Upper lobe of left lung (tissue), 4 donors: Measurements from ENCODE around the gene KNOP1.

Source experiments
- EP300 ChIP-seq, 4 donors: sonication (generic); formaldehyde crosslinking; IDR thresholded peaks; one replicate each; pipeline ENCODE4 v1.5.1; 2017; ENCODE audit warnings: antibody characterized with exemption in 4 of 4, control low read depth in 2 of 4
- POLR2A ChIP-seq, 4 donors: fragments of 450-650 bp; IDR thresholded peaks; one replicate each; pipeline ENCODE4 v1.5.1; 2016 to 2017; ENCODE audit warnings: antibody characterized with exemption in 4 of 4, mild to moderate bottlenecking in 2 of 4
- TF ChIP-seq, protein P1 (sequence below), 6 experiments: fragments of 450-650 bp in 4 of 6; fragments of 200-600 bp in 2 of 6; sonication (generic) in 2 of 6; IDR thresholded peaks; one replicate each; pipeline ENCODE4 v1.5.1; 2016 to 2019; ENCODE audit warnings: antibody characterized with exemption in 6 of 6

DNA sequence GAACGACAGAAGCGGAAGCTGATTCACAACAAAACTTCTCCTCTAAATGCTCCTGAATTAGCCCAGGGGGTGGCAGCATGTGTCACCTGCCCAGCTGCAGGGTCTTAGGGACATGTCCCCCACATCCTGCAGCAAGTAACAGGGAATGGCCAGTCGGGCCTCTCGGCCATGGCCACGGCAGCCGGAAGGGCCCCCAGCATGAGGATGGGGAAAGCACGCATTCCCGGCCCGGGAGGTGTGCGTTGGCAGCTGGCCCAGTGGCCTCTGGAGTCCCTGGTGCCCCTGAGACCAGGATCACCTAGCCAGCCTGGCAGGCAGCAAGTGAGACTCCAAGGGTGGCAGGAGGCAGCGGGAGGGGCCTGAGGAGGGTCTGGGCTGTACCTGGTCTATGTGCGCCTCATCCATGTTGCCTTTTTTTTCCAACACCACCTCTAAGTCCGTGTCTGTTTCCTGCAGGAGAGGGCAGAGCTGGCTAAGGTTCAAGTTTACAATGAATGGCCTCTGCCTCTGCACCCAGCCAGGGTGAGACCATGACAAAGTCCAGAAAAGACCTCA, 7.0 kb downstream of the KNOP1 start:
- TF ChIP-seq EP300 (IDR thresholded peaks at IDR 0.05) (no peak), POLR2A (IDR thresholded peaks at IDR 0.05) (no peak)
- TF ChIP-seq, protein P1, sequence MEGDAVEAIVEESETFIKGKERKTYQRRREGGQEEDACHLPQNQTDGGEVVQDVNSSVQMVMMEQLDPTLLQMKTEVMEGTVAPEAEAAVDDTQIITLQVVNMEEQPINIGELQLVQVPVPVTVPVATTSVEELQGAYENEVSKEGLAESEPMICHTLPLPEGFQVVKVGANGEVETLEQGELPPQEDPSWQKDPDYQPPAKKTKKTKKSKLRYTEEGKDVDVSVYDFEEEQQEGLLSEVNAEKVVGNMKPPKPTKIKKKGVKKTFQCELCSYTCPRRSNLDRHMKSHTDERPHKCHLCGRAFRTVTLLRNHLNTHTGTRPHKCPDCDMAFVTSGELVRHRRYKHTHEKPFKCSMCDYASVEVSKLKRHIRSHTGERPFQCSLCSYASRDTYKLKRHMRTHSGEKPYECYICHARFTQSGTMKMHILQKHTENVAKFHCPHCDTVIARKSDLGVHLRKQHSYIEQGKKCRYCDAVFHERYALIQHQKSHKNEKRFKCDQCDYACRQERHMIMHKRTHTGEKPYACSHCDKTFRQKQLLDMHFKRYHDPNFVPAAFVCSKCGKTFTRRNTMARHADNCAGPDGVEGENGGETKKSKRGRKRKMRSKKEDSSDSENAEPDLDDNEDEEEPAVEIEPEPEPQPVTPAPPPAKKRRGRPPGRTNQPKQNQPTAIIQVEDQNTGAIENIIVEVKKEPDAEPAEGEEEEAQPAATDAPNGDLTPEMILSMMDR (IDR thresholded peaks at IDR 0.05): no peak
